ENCODE measurements around the gene MAGEB1. TPM values are rescaled to one million over a fixed set of nuclear protein-coding genes. Genes with fewer than 3 reads are reported as not detected.

MAGEB1 gene, protein sequence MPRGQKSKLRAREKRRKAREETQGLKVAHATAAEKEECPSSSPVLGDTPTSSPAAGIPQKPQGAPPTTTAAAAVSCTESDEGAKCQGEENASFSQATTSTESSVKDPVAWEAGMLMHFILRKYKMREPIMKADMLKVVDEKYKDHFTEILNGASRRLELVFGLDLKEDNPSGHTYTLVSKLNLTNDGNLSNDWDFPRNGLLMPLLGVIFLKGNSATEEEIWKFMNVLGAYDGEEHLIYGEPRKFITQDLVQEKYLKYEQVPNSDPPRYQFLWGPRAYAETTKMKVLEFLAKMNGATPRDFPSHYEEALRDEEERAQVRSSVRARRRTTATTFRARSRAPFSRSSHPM
- not detected for total RNA-seq
- not detected for polyA plus RNA-seq

DNA sequence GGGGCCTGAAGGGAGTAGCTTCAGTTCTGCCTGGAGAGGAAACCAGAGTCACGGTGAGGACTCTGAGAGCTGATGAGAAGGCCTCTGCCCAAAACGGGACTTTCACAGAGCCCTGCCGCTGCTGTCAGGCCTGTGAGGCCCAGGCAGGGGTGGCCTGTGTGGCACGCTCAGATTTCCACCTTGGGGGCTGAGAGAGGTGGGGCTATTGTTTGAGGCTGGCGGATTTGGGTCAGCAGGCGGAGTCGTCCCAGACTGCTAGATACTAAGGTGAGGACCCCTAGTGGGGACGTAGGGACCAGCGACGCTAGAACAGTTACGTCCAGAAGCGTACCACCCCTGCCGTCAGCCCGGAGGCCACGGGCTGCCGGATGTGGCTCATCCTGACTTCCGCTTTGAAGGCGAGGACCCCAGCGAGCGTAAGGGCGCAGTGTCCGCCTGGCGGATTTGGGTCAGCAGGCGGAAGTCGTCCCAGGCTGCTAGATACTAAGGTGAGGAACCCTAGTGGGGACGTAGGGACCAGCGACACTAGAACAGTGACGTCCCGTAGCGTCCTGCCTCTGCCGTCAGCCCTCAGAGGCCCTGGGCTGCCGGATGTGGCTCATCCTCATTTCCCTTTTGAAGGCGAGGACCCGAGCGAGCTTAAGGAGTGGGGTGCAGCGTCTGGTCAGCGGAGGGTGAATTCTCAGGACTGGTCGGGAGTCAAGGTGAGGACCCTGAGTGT is at the start of gene MAGEB1:
MAGEB1 (plus strand) TSS at position 378 of the 721 bp plus-strand sequence. CDS start 3,348 bp downstream, outside the sequence.
- H3K36me3 Mint-ChIP-seq, result no peaks in the 10 kb centered on the region
- ChIA-PET POLR2A (ENCODE audit: partially characterized antibody) (no interaction called here), CTCF (ENCODE audit: partially characterized antibody) (no interaction called here)
- H3K4me3 ChIP-seq (ENCODE audit: low read length in 2 of 2), result no peak within 1 kb of the TSS
- no peaks in the 10 kb centered on the region for H3K27me3 Mint-ChIP-seq
- H3K27me3 ChIP-seq (ENCODE audit: insufficient read depth, low read length), result no peaks in the 10 kb centered on the region
- H3K4me3 Mint-ChIP-seq, result no peak within 1 kb of the TSS
- intact Hi-C loops (cut with micrococcal nuclease), result no loop called here
- H3K36me3 ChIP-seq (ENCODE audit: insufficient read depth, low read length), result no peaks in the 10 kb centered on the region
- peaks cover 0 to 3% (median 0%) of the 10 kb centered on the region in 8 donors for H3K9me3 Mint-ChIP-seq
- H3K27ac Mint-ChIP-seq, result peak within 1 kb of the TSS in 1 of 7 donors; percentile 34
- H3K4me1 ChIP-seq (ENCODE audit: insufficient read depth, low read length), result no peaks in the 10 kb centered on the region
- no peaks in the 10 kb centered on the region for H3K9me3 ChIP-seq (ENCODE audit: control insufficient read depth in 1 of 2, low read length in 2 of 2)
- H3K4me1 Mint-ChIP-seq, result no peaks in the 10 kb centered on the region
- H3K27ac ChIP-seq (ENCODE audit: low read depth, low read length), result no peak within 1 kb of the TSS
- peak in 1 of 5 donors; percentile 19 for DNase-seq

DNA sequence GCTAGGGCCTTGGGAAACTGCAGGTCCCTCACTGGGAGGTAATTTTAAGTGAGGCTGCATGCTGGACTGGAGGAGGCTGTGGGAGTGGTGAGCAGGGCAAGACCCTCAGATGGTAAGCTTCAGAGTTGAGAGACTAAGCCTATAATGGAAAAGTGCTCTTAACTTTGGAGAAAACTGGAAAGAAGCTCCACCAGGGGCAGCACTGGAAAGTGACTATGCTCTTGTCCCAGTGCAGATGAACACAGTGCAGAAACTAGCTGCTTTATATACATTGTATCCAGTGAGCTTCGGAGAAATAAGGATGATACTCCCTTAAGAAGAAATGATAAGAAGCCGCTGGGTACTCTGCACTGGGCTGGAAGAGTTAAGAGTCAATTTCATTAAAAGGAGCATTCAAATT is 34.8 kb upstream of the MAGEB1 start:
- POLR2A ChIA-PET (ENCODE audit: partially characterized antibody), result no interaction called here
- Mint-ChIP-seq H3K4me3 (no peak overlapping the region), H3K36me3 (no peaks in the 10 kb centered on the region), H3K9me3 (peaks cover 0 to 3% (median 0%) of the 10 kb centered on the region in 8 donors), H3K27me3 (peaks cover 0 to 2% of the 10 kb centered on the region in 2 donors), H3K27ac (no peak overlapping the region), H3K4me1 (no peaks in the 10 kb centered on the region)
- Histone ChIP-seq H3K36me3 (ENCODE audit: insufficient read depth, low read length) (no peaks in the 10 kb centered on the region), H3K4me3 (ENCODE audit: low read length in 2 of 2) (no peak overlapping the region), H3K27ac (ENCODE audit: low read depth, low read length) (no peak overlapping the region), H3K4me1 (ENCODE audit: insufficient read depth, low read length) (no peaks in the 10 kb centered on the region), H3K27me3 (ENCODE audit: insufficient read depth, low read length) (no peaks in the 10 kb centered on the region), H3K9me3 (ENCODE audit: control insufficient read depth in 1 of 2, low read length in 2 of 2) (no peaks in the 10 kb centered on the region)
- no peak for DNase-seq
- CTCF ChIA-PET (ENCODE audit: partially characterized antibody), result no interaction called here
- intact Hi-C loops (cut with micrococcal nuclease), result no loop called here

DNA sequence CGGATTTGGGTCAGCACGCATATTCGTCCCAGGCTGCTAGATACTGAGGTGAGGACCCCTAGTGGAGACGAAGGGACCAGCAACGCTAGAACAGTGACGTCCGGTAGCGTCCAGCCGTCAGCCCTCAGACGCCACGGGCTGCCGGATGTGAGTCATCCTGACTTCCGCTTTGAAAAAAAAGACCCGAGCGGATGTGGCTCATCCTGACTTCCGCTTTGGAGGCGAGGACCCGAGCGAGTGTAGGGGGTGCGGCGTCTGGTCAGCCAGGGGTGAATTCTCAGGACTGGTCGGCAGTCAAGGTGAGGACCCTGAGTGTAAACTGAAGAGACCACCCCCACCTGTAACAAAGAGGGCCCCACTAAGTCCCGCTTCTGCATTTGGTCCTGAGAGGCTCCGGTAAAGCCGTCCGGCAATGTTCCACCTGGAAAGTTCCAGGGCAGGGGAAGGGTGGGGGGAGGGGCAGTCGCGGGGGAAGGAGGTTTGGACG is 31.5 kb upstream of the MAGEB1 start, which contains the start of gene MAGEB2:
MAGEB2 (plus strand) TSS at position 207 of the 487 bp plus-strand sequence. CDS start 3,018 bp downstream, outside the sequence.
- Histone ChIP-seq H3K4me3 (ENCODE audit: low read length in 2 of 2) (no peak within 1 kb of the TSS), H3K27ac (ENCODE audit: low read depth, low read length) (no peak within 1 kb of the TSS), H3K36me3 (ENCODE audit: insufficient read depth, low read length) (no peaks in the 10 kb centered on the region), H3K9me3 (ENCODE audit: control insufficient read depth in 1 of 2, low read length in 2 of 2) (no peaks in the 10 kb centered on the region), H3K27me3 (ENCODE audit: insufficient read depth, low read length) (no peaks in the 10 kb centered on the region), H3K4me1 (ENCODE audit: insufficient read depth, low read length) (no peaks in the 10 kb centered on the region)
- ChIA-PET POLR2A (ENCODE audit: partially characterized antibody) (no interaction called here), CTCF (ENCODE audit: partially characterized antibody) (no interaction called here)
- H3K27ac Mint-ChIP-seq, result no peak within 1 kb of the TSS
- H3K9me3 Mint-ChIP-seq, result peaks cover 0 to 3% (median 0%) of the 10 kb centered on the region in 8 donors
- no peaks in the 10 kb centered on the region for H3K4me1 Mint-ChIP-seq
- no peaks in the 10 kb centered on the region for H3K36me3 Mint-ChIP-seq
- intact Hi-C loops (cut with micrococcal nuclease), result no loop called here
- no peak within 1 kb of the TSS for H3K4me3 Mint-ChIP-seq
- no peak for DNase-seq
- peaks cover 0 to 2% of the 10 kb centered on the region in 2 donors for H3K27me3 Mint-ChIP-seq

DNA sequence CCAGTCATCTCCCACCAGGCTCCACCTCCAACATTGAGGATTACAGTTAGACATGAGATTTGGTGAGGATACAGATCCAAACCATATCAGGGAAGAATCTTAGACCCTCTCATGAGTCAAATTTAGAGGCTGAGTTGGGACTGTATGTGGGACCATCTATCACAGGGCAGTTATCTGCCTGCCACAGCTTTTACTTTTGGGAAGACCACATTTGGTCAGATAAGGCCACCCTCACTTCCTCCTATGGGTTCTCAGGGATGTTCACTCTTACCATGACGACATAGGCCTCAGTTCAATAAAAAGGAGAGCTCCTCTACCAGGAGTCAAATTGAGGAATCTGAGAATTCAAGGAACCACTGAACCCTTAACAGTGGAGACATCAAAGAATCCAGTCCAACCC is 29.5 kb upstream of the MAGEB1 start:
- peaks cover 0 to 3% (median 0%) of the 10 kb centered on the region in 8 donors for H3K9me3 Mint-ChIP-seq
- no peak for DNase-seq
- POLR2A ChIA-PET (ENCODE audit: partially characterized antibody), result no interaction called here
- Histone ChIP-seq H3K36me3 (ENCODE audit: insufficient read depth, low read length) (no peaks in the 10 kb centered on the region), H3K27me3 (ENCODE audit: insufficient read depth, low read length) (no peaks in the 10 kb centered on the region), H3K4me3 (ENCODE audit: low read length in 2 of 2) (no peak overlapping the region), H3K9me3 (ENCODE audit: control insufficient read depth in 1 of 2, low read length in 2 of 2) (no peaks in the 10 kb centered on the region), H3K27ac (ENCODE audit: low read depth, low read length) (no peak overlapping the region), H3K4me1 (ENCODE audit: insufficient read depth, low read length) (no peaks in the 10 kb centered on the region)
- no peaks in the 10 kb centered on the region for H3K36me3 Mint-ChIP-seq
- H3K4me3 Mint-ChIP-seq, result no peak overlapping the region
- H3K4me1 Mint-ChIP-seq, result no peaks in the 10 kb centered on the region
- H3K27me3 Mint-ChIP-seq, result no peaks in the 10 kb centered on the region
- intact Hi-C loops (cut with micrococcal nuclease), result no loop called here
- no peak overlapping the region for H3K27ac Mint-ChIP-seq
- CTCF ChIA-PET (ENCODE audit: partially characterized antibody), result no interaction called here

DNA sequence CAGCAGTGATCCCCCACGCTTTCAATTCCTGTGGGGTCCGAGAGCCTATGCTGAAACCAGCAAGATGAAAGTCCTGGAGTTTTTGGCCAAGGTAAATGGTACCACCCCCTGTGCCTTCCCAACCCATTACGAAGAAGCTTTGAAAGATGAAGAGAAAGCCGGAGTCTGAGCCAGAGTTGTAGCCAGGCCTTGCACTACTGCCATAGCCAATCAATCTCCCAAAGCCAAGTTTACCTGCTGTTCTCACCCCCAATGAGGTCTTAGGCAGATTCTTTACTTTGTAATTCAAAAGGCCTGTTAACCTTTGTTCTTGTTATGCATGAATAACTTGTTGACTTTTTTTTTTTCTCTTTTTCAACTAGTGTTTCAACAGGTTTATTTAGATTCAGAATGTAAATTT is 27.6 kb upstream of the MAGEB1 start:
- H3K36me3 ChIP-seq (ENCODE audit: insufficient read depth, low read length), result no peaks in the 10 kb centered on the region
- no peak overlapping the region for H3K27ac Mint-ChIP-seq
- intact Hi-C loops (cut with micrococcal nuclease), result no loop called here
- H3K27me3 ChIP-seq (ENCODE audit: insufficient read depth, low read length), result no peaks in the 10 kb centered on the region
- no peaks in the 10 kb centered on the region for H3K27me3 Mint-ChIP-seq
- H3K4me3 Mint-ChIP-seq, result no peak overlapping the region
- H3K4me1 ChIP-seq (ENCODE audit: insufficient read depth, low read length), result no peaks in the 10 kb centered on the region
- no peak overlapping the region for H3K4me3 ChIP-seq (ENCODE audit: low read length in 2 of 2)
- no peaks in the 10 kb centered on the region for H3K36me3 Mint-ChIP-seq
- DNase-seq, result no peak
- H3K27ac ChIP-seq (ENCODE audit: low read depth, low read length), result no peak overlapping the region
- no peaks in the 10 kb centered on the region for H3K4me1 Mint-ChIP-seq
- CTCF ChIA-PET (ENCODE audit: partially characterized antibody), result no interaction called here
- H3K9me3 Mint-ChIP-seq, result no peaks in the 10 kb centered on the region
- H3K9me3 ChIP-seq (ENCODE audit: control insufficient read depth in 1 of 2, low read length in 2 of 2), result no peaks in the 10 kb centered on the region
- POLR2A ChIA-PET (ENCODE audit: partially characterized antibody), result no interaction called here

DNA sequence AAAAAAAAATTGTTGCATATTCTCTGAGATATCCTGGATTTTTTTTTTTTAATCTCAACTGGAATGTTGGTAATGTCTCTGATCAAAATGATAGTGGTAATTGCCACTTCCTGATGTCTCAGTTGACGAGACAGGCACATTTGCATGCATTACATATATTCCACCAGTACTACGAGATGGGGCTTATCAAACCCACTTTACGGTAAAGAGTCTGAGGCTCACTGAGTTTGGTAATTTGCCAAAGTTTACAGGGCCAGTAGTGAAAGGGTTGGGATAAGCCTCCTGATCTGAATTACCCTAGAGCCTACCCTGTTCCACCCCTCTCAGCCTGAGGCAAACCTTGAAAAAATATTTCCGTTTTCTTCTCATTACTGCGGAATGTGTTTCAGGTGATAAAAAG is 26.3 kb upstream of the MAGEB1 start:
- ChIA-PET POLR2A (ENCODE audit: partially characterized antibody) (no interaction called here), CTCF (ENCODE audit: partially characterized antibody) (no interaction called here)
- Mint-ChIP-seq H3K27me3 (no peaks in the 10 kb centered on the region), H3K4me1 (no peaks in the 10 kb centered on the region), H3K36me3 (no peaks in the 10 kb centered on the region), H3K9me3 (no peaks in the 10 kb centered on the region), H3K27ac (no peak overlapping the region), H3K4me3 (no peak overlapping the region)
- intact Hi-C loops (cut with micrococcal nuclease), result no loop called here
- no peaks in the 10 kb centered on the region for H3K36me3 ChIP-seq (ENCODE audit: insufficient read depth, low read length)
- no peaks in the 10 kb centered on the region for H3K27me3 ChIP-seq (ENCODE audit: insufficient read depth, low read length)
- no peak overlapping the region for H3K27ac ChIP-seq (ENCODE audit: low read depth, low read length)
- H3K9me3 ChIP-seq (ENCODE audit: control insufficient read depth in 1 of 2, low read length in 2 of 2), result no peaks in the 10 kb centered on the region
- H3K4me1 ChIP-seq (ENCODE audit: insufficient read depth, low read length), result no peaks in the 10 kb centered on the region
- DNase-seq, result no peak
- H3K4me3 ChIP-seq (ENCODE audit: low read length in 2 of 2), result no peak overlapping the region

DNA sequence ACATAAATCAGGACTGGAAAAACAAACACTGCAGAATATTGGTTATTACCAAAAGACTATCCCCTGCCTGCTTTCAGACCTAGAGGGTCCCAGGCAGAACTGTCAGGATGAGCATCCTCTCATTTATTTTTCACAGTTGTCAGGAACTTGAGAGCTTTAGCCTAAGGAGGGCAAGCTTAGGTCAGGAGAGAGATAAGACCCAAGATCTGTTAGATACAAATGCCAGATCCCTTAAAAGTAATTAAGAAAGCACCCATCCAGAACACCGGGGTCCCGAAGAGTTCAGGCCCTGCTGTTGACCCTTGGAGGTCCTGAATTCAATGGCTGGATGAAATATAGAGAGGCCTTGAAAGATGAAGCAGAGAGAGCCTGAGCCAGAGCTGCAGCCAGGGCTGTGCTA is 22.4 kb upstream of the MAGEB1 start:
- H3K4me3 Mint-ChIP-seq, result no peak overlapping the region
- H3K9me3 Mint-ChIP-seq, result no peaks in the 10 kb centered on the region
- Histone ChIP-seq H3K27me3 (ENCODE audit: insufficient read depth, low read length) (no peaks in the 10 kb centered on the region), H3K9me3 (ENCODE audit: control insufficient read depth in 1 of 2, low read length in 2 of 2) (no peaks in the 10 kb centered on the region), H3K36me3 (ENCODE audit: insufficient read depth, low read length) (no peaks in the 10 kb centered on the region), H3K4me1 (ENCODE audit: insufficient read depth, low read length) (no peaks in the 10 kb centered on the region), H3K27ac (ENCODE audit: low read depth, low read length) (no peak overlapping the region), H3K4me3 (ENCODE audit: low read length in 2 of 2) (no peak overlapping the region)
- ChIA-PET POLR2A (ENCODE audit: partially characterized antibody) (no interaction called here), CTCF (ENCODE audit: partially characterized antibody) (no interaction called here)
- H3K27ac Mint-ChIP-seq, result no peak overlapping the region
- no peaks in the 10 kb centered on the region for H3K36me3 Mint-ChIP-seq
- intact Hi-C loops (cut with micrococcal nuclease), result no loop called here
- no peaks in the 10 kb centered on the region for H3K4me1 Mint-ChIP-seq
- no peak for DNase-seq
- no peaks in the 10 kb centered on the region for H3K27me3 Mint-ChIP-seq

Data from CD4-positive, alpha-beta memory T cell (primary cell).